OCI-LY1 (cell line): Measurements from ENCODE around the gene CRABP1.

Experiments
- H2AFZ ChIP-seq: fragments of 200-600 bp; sonication (generic), shearing (Covaris generic); 2 replicates; pipeline ENCODE4 v1.6.0; 2014; ENCODE audit warnings: antibody characterized with exemption, mild to moderate bottlenecking, low read length
- H3F3A ChIP-seq: fragments of 200-600 bp; sonication (generic), shearing (Covaris generic); 2 replicates; pipeline ENCODE4 v1.6.0; 2014; ENCODE audit warnings: mild to moderate bottlenecking, antibody characterized with exemption, low read length, moderate library complexity; ENCODE audit not compliant: insufficient read depth
- H3K27ac ChIP-seq: fragments of 200-600 bp; sonication (generic); 2 replicates; pipeline ENCODE4 v1.5.1; 2014; ENCODE audit warnings: low read length, mixed run types, mild to moderate bottlenecking, low read depth; ENCODE audit not compliant: poor library complexity, severe bottlenecking
- H3K27me3 ChIP-seq: fragments of 200-600 bp; sonication (generic); 2 replicates; pipeline ENCODE4 v1.6.0; 2014; ENCODE audit warnings: antibody characterized with exemption, mild to moderate bottlenecking, low read length, moderate library complexity; ENCODE audit not compliant: insufficient read depth
- H3K36me3 ChIP-seq: fragments of 200-600 bp; sonication (generic); 2 replicates; pipeline ENCODE4 v1.6.1; 2014; ENCODE audit warnings: mild to moderate bottlenecking, antibody characterized with exemption, low read length, moderate library complexity, mixed read lengths; ENCODE audit not compliant: insufficient read depth
- H3K4me1 ChIP-seq: fragments of 200-600 bp; sonication (generic); 2 replicates; pipeline ENCODE4 v1.5.1; 2014; ENCODE audit warnings: mild to moderate bottlenecking, low read length, moderate library complexity; ENCODE audit not compliant: insufficient read depth, severe bottlenecking
- H3K4me2 ChIP-seq: fragments of 200-600 bp; sonication (generic), shearing (Covaris generic); 2 replicates; pipeline ENCODE4 v1.6.1; 2014; ENCODE audit warnings: low read length
- H3K4me3 ChIP-seq: fragments of 200-600 bp; sonication (generic); 2 replicates; pipeline ENCODE4 v1.5.1; 2014; ENCODE audit warnings: low read length, low read depth, mild to moderate bottlenecking, mixed read lengths; ENCODE audit not compliant: poor library complexity, severe bottlenecking
- H3K79me2 ChIP-seq: fragments of 200-600 bp; shearing (Covaris generic); 2 replicates; pipeline ENCODE4 v1.6.1; 2016; ENCODE audit warnings: mixed run types, low read length, mixed read lengths; ENCODE audit not compliant: insufficient read depth
- H3K9ac ChIP-seq: fragments of 200-600 bp; sonication (generic), shearing (Covaris generic); 2 replicates; pipeline ENCODE4 v1.6.1; 2014; ENCODE audit warnings: mild to moderate bottlenecking, low read length, mixed read lengths
- H3K9me2 ChIP-seq: fragments of 200-600 bp; sonication (generic), shearing (Covaris generic); 2 replicates; pipeline ENCODE4 v1.6.1; 2014; ENCODE audit warnings: low read depth, mild to moderate bottlenecking, low read length, mixed read lengths
- H3K9me3 ChIP-seq: fragments of 200-600 bp; shearing (Covaris generic); 2 replicates; pipeline ENCODE4 v1.6.1; 2014; ENCODE audit warnings: low read length, mixed read lengths
- H4K20me1 ChIP-seq: fragments of 200-600 bp; sonication (generic), shearing (Covaris generic); 2 replicates; pipeline ENCODE4 v1.6.0; 2016; ENCODE audit warnings: mild to moderate bottlenecking, low read length; ENCODE audit not compliant: insufficient read depth
- CTCF ChIP-seq: fragments of 200-600 bp; sonication (generic), shearing (Covaris generic); IDR thresholded peaks from 2 replicates; pipeline ENCODE4 v1.5.1; 2017; ENCODE audit warnings: mild to moderate bottlenecking, antibody characterized with exemption, low read length, moderate library complexity, mixed read lengths
- EZH2 ChIP-seq: fragments of 200-600 bp; sonication (generic), shearing (Covaris generic); IDR thresholded peaks from 2 replicates; pipeline ENCODE4 v1.8.0; 2017; ENCODE audit warnings: borderline replicate concordance, mixed run types, mild to moderate bottlenecking, antibody characterized with exemption, low read length, moderate library complexity, mixed read lengths

CRABP1 gene

GRCh38 chr15:78301828-78302227, 38.3 kb upstream of the CRABP1 start:
- Histone ChIP-seq H3K9me3 (no peaks in the 10 kb centered on the region), H4K20me1 (no peaks in the 10 kb centered on the region), H3K9ac (no peak overlapping the region), H3K4me2 (no peak overlapping the region), H3F3A (no peaks in the 10 kb centered on the region), H3K4me1 (peaks cover 22% of the 10 kb centered on the region), H2AFZ (no peak overlapping the region), H3K9me2 (no peaks in the 10 kb centered on the region), H3K79me2 (peaks cover 9% of the 10 kb centered on the region; the same call in 1 of the 2 replicates), H3K27ac (no peak overlapping the region), H3K27me3 (no peaks in the 10 kb centered on the region), H3K4me3 (no peak overlapping the region), H3K36me3 (no peaks in the 10 kb centered on the region)
- no peak for TF ChIP-seq EZH2

GRCh38 chr15:78302579-78303312, 37.4 kb upstream of the CRABP1 start:
- H3K4me1 ChIP-seq = peaks cover 19% of the 10 kb centered on the region
- H3K36me3 ChIP-seq = no peaks in the 10 kb centered on the region
- H3K27ac ChIP-seq = no peak overlapping the region
- TF ChIP-seq EZH2 (no peak), CTCF (no peak)
- H3K9me3 ChIP-seq = no peaks in the 10 kb centered on the region
- no peak overlapping the region for H3K4me2 ChIP-seq
- peaks cover 9% of the 10 kb centered on the region; the same call in 1 of the 2 replicates for H3K79me2 ChIP-seq
- no peaks in the 10 kb centered on the region for H3K27me3 ChIP-seq
- no peaks in the 10 kb centered on the region for H4K20me1 ChIP-seq
- no peaks in the 10 kb centered on the region for H3K9me2 ChIP-seq
- H3F3A ChIP-seq = no peaks in the 10 kb centered on the region
- no peak overlapping the region for H3K9ac ChIP-seq
- no peak overlapping the region for H2AFZ ChIP-seq
- no peak overlapping the region for H3K4me3 ChIP-seq

GRCh38 chr15:78304216-78305066, 35.7 kb upstream of the CRABP1 start:
- Histone ChIP-seq H3F3A (no peaks in the 10 kb centered on the region), H4K20me1 (no peaks in the 10 kb centered on the region), H3K79me2 (no peaks in the 10 kb centered on the region), H3K9me3 (no peaks in the 10 kb centered on the region), H2AFZ (no peak overlapping the region), H3K4me1 (peaks cover 6% of the 10 kb centered on the region), H3K4me3 (no peak overlapping the region), H3K9me2 (no peaks in the 10 kb centered on the region), H3K4me2 (no peak overlapping the region), H3K27ac (no peak overlapping the region), H3K36me3 (no peaks in the 10 kb centered on the region), H3K27me3 (no peaks in the 10 kb centered on the region), H3K9ac (no peak overlapping the region)
- no peak for TF ChIP-seq CTCF
- no peak for TF ChIP-seq EZH2
